GM12878 (cell line): ENCODE measurements around the gene DNAJB4. TPM values are rescaled to one million over a fixed set of nuclear protein-coding genes. Genes with fewer than 3 reads are reported as not detected.

Experiments
- ATAC-seq: fragments of 200-7000 bp; cut with Tn5 transposase; 3 replicates; pipeline ENCODE4 v1.9.1; 2020; ENCODE audit warnings: mild to moderate bottlenecking, moderate library complexity
- BruUV-seq: library from RNA; stranded (reverse); fragments of 400-500 nt; replicated peaks from 2 replicates; lab custom pipeline; 2021; lab: Mats Ljungman, UMichigan
- CTCF ChIA-PET: fragments of 300-600 bp; sonication (Branson Sonifier 250); formaldehyde crosslinking; extraction: SDS; loops from one replicate; lab custom pipeline; 2021; ENCODE audit warnings: inconsistent platforms; lab: Yijun Ruan, JAX
- POLR2A ChIA-PET: fragments of 350-600 bp; formaldehyde crosslinking; extraction: SDS; loops from one replicate; lab custom pipeline; 2021; ENCODE audit warnings: inconsistent platforms; lab: Charles Lee
- RAD21 ChIA-PET: fragments of 300-600 bp; sonication (Branson Sonifier 250); formaldehyde crosslinking; loops from one replicate; lab custom pipeline; 2023; ENCODE audit warnings: antibody characterized with exemption; ENCODE audit not compliant: unreplicated experiment; lab: Charles Lee
- SMC1A ChIA-PET: fragments of 300-600 bp; sonication (Branson Sonifier 250); formaldehyde crosslinking; loops from one replicate; lab custom pipeline; 2023; ENCODE audit not compliant: unreplicated experiment, uncharacterized antibody; lab: Charles Lee
- DNase-seq: peaks from one replicate; pipeline ENCODE4 v3.0.0-alpha.2; 2011; ENCODE audit warnings: low read depth, low spot score
- FAIRE-seq: peaks from 3 replicates; lab custom pipeline; 2011; peaks lifted over from hg19 to GRCh38; lab: Jason Lieb, UNC
- H2AFZ ChIP-seq: 2 replicates; pipeline ENCODE4 v1.6.0; 2011; ENCODE audit warnings: low read depth, low read length, control low read depth; ENCODE audit not compliant: control insufficient read depth
- H3K27ac ChIP-seq: 2 replicates; pipeline ENCODE4 v1.5.1; 2011; ENCODE audit warnings: control low read depth; ENCODE audit not compliant: control insufficient read depth, insufficient read depth
- H3K27me3 ChIP-seq, 2 experiments: replicated peaks in 1 of 2; 2 replicates each; pipeline versions ENCODE4 v1.6.0 to v1.6.1; 2011; ENCODE audit warnings: low read length in 1 of 2; ENCODE audit not compliant: control insufficient read depth in 2 of 2, insufficient read depth in 2 of 2
- H3K36me3 ChIP-seq, 2 experiments: 2 replicates each; pipeline ENCODE4 v1.5.1; 2011; ENCODE audit warnings: low read length in 1 of 2; ENCODE audit not compliant: control insufficient read depth in 2 of 2, insufficient read depth in 2 of 2
- H3K4me1 ChIP-seq: 2 replicates; pipeline ENCODE4 v1.6.1; 2011; ENCODE audit warnings: mild to moderate bottlenecking, low read length, moderate library complexity, mixed read lengths; ENCODE audit not compliant: control insufficient read depth, insufficient read depth
- H3K4me2 ChIP-seq: 2 replicates; pipeline ENCODE4 v1.6.0; 2011; ENCODE audit warnings: control low read depth; ENCODE audit not compliant: control insufficient read depth, insufficient read depth
- H3K4me3 ChIP-seq: fragments of 200-600 bp; sonication (generic); 2 replicates; pipeline ENCODE4 v1.5.1; 2016
- H3K79me2 ChIP-seq: 2 replicates; pipeline ENCODE4 v1.6.0; 2011; ENCODE audit warnings: low read length; ENCODE audit not compliant: control insufficient read depth, insufficient read depth
- H3K9ac ChIP-seq: 2 replicates; pipeline ENCODE4 v1.8.0; 2011; ENCODE audit warnings: low read length, control low read depth, mixed read lengths; ENCODE audit not compliant: control insufficient read depth, insufficient read depth
- H3K9me3 ChIP-seq: replicated peaks from 3 replicates; pipeline ENCODE4 v1.5.1; 2011; ENCODE audit warnings: mild to moderate bottlenecking, low read length; ENCODE audit not compliant: control insufficient read depth, insufficient read depth
- H4K20me1 ChIP-seq: 2 replicates; pipeline ENCODE4 v1.6.0; 2011; ENCODE audit not compliant: control insufficient read depth, insufficient read depth
- IKZF1 ChIP-seq: fragments of 450-650 bp; conservative IDR thresholded peaks from 2 replicates; pipeline ENCODE4 v1.6.1; 2017; ENCODE audit warnings: antibody characterized with exemption, mild to moderate bottlenecking
- MTA2 ChIP-seq: fragments of 450-650 bp; IDR thresholded peaks from 2 replicates; pipeline ENCODE4 v1.6.1; 2016; ENCODE audit warnings: low read depth, mild to moderate bottlenecking, moderate library complexity
- POLR2AphosphoS5 ChIP-seq: IDR thresholded peaks from 2 replicates; pipeline ENCODE4 v1.6.1; 2011; ENCODE audit warnings: mild to moderate bottlenecking, low read length, inconsistent platforms
- REST ChIP-seq: IDR thresholded peaks from 2 replicates; pipeline ENCODE4 v1.6.1; 2012; ENCODE audit warnings: mild to moderate bottlenecking, low read depth, low read length
- RFX5 ChIP-seq: IDR thresholded peaks from 2 replicates; pipeline ENCODE4 v1.6.1; 2011; ENCODE audit warnings: low read depth, low read length, improper control_type of control experiment
- SMAD1 ChIP-seq: fragments of 450-650 bp; IDR thresholded peaks from 2 replicates; pipeline ENCODE4 v1.6.1; 2018; ENCODE audit warnings: mild to moderate bottlenecking, low read depth; ENCODE audit not compliant: partially characterized antibody
- SREBF2 ChIP-seq: IDR thresholded peaks from 2 replicates; pipeline ENCODE4 v1.6.1; 2012; ENCODE audit warnings: mild to moderate bottlenecking, low read length
- ZNF207 ChIP-seq: fragments of 450-650 bp; IDR thresholded peaks from 2 replicates; pipeline ENCODE4 v1.6.1; 2014; ENCODE audit warnings: antibody characterized with exemption, mild to moderate bottlenecking, borderline replicate concordance
- WGBS: methylation state at CpG from one replicate; pipeline ENCODE4 v1.1.6; 2016; ENCODE audit warnings: low lambda C conversion rate; ENCODE audit not compliant: insufficient replicate concordance, insufficient coverage; ENCODE audit errors: missing lambda C conversion rate; 5-methylcytosine and 5-hydroxymethylcytosine counted together
- in situ Hi-C: fragments of 300-500 bp; cut with MboI; formaldehyde crosslinking; loops from 9 replicates; pipeline ENCODE4 v1.14.3; 2018; ENCODE audit warnings: mixed read lengths
- intact Hi-C: fragments of 100-400 bp; cut with micrococcal nuclease; formaldehyde crosslinking; loops from one replicate; pipeline ENCODE4 v1.14.2; 2022; ENCODE audit not compliant: unreplicated experiment
- polyA plus RNA-seq, 11 experiments: library from polyadenylated mRNA; depleted of rRNA in 4 of 11; unstranded in 6 of 11; stranded (reverse) in 5 of 11; fragments of >200 nt; fragmentation: Nextera tagmentation in 4 of 11; fragmentation: Illumina TruSeq in 1 of 11; extraction: Ambion mirVana in 4 of 11; extraction: Trizol in 1 of 11; gene quantifications; 1 replicate in 1 of 11; 2 replicates in 10 of 11; pipeline versions ENCODE4 v1.2.1 to v1.2.3, GENCODE V29; 2011 to 2016; ENCODE audit warnings: inconsistent platforms in 2 of 11, missing spikeins in 2 of 11, low read depth in 1 of 11
- total RNA-seq, 4 experiments: library from RNA; depleted of rRNA in 3 of 4; stranded (reverse); fragments of >200 nt in 3 of 4; fragmentation: Illumina TruSeq in 1 of 4; extraction: Trizol in 1 of 4; gene quantifications; 2 replicates each; pipeline versions ENCODE4 v1.2.1 to v1.2.3, GENCODE V29; 2013 to 2021

DNAJB4 gene
- total and polyA plus RNA-seq, 10 of the 15 experiments (the other 5 are each of a cell fraction or from before 2014, with no cell fraction given), result 3.8 to 10.5 (median 6.6) TPM

DNA sequence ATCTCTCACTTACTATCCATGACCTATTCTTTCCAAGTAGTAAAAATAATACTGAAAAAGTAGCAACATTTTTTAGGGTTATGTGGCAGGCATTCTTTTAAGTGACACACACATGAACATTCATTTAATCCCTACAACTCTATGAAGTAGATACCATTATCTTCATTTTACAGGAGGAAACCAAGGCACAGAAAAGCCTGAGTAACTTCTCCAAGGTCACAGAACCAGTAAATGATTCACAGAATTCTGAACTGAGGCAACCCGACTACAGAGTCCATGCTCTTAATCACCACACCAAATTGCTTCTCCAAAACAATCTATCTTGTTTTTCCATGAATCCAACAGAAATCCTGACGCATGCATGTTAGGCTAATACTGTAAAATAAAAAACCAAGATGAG is 43.3 kb upstream of the DNAJB4 start:
- intact Hi-C loops, result no loop called here

GRCh38 chr1:77966291-77966690 is 38.4 kb upstream of the DNAJB4 start:
- POLR2A ChIA-PET, result interaction anchor here (0.6 kb wide), 2 partner anchors 12 to 660 kb away, joined by 4 read pairs; no protein-coding TSS in a partner anchor
- Histone ChIP-seq H3K4me2 (no peak overlapping the region), H3K27me3 (no peaks in the 10 kb centered on the region), H3K4me1 (no peaks in the 10 kb centered on the region), H3K4me3 (no peak overlapping the region), H2AFZ (no peak overlapping the region), H3K9ac (no peak overlapping the region), H3K27ac (no peak overlapping the region), H4K20me1 (no peaks in the 10 kb centered on the region), H3K9me3 (no peaks in the 10 kb centered on the region), H3K36me3 (peaks cover 9 to 30% of the 10 kb centered on the region in 2 experiments), H3K79me2 (peaks cover 45% of the 10 kb centered on the region)
- no TSS peak for BruUV-seq
- RAD21 ChIA-PET, result no interaction called here
- 95% methylated on average over 3 of the region's 3 CpGs for WGBS
- in situ Hi-C loops, result no loop called here
- ATAC-seq (no peak), DNase-seq (no peak), FAIRE-seq (no peak)
- CTCF ChIA-PET, result interaction anchor here (0.6 to 4.0 kb wide), 5 partner anchors 9 to 148 kb away, joined by 3 to 14 read pairs (median 4); partner anchors contain the start of gene FUBP1
- TF ChIP-seq SREBF2 (no peak), SMAD1 (no peak), MTA2 (no peak), POLR2AphosphoS5 (0 out of 2 replicates have a peak, but pooled peaks have one; percentile 31), RFX5 (no peak), IKZF1 (no peak), REST (no peak)
- SMC1A ChIA-PET, result interaction anchor here (0.9 to 4.1 kb wide), 3 partner anchors 10 to 137 kb away, joined by 3 to 16 read pairs (median 14); no protein-coding TSS in a partner anchor
- intact Hi-C loops, result loop anchor here (2.0 kb wide), 1 partner anchor 15 kb away; no protein-coding TSS in a partner anchor

More for the DNA sequence above, 43.3 kb upstream of the DNAJB4 start:
- Histone ChIP-seq H3K4me3 (no peak overlapping the region), H3K9ac (no peak overlapping the region), H3K4me1 (no peaks in the 10 kb centered on the region), H3K27ac (no peak overlapping the region), H2AFZ (no peak overlapping the region), H3K79me2 (peaks cover 10% of the 10 kb centered on the region), H3K9me3 (no peaks in the 10 kb centered on the region), H3K4me2 (no peak overlapping the region), H4K20me1 (0 out of 2 replicates have a peak, but pooled peaks cover 4% of the 10 kb centered on the region), H3K36me3 (peaks cover 15 to 58% of the 10 kb centered on the region in 2 experiments), H3K27me3 (no peaks in the 10 kb centered on the region)
- ChIA-PET CTCF (no interaction called here), POLR2A (no interaction called here), RAD21 (no interaction called here), SMC1A (no interaction called here)
- TF ChIP-seq ZNF207 (no peak), POLR2AphosphoS5 (0 out of 2 replicates have a peak, but pooled peaks have one; percentile 27)
- ATAC-seq (no peak), FAIRE-seq (no peak), DNase-seq (no peak)
- in situ Hi-C loops, result no loop called here
- 71% methylated on average over 2 of the region's 2 CpGs for WGBS
- BruUV-seq, result no TSS peak
